Stimulated activated naive B cell treated with anti-CD40 and anti-IgM and Interleukin-4, amounts not matched to agents 10 μg/mL and 1 μg/mL and 100 μg/mL, for 72 hours (primary cell): ENCODE results near the gene GRID2.

Experiments used
- ATAC-seq, 2 donors: fragments of 150-1000 bp; cut with Tn5 transposase; replicated peaks; 2 replicates each; pipeline ENCODE4 v1.10.0; 2021; ENCODE audit warnings: moderate library complexity in 1 of 2
- DNase-seq: peaks from one replicate; pipeline ENCODE4 v3.0.0; 2021
- H3K27ac Mint-ChIP-seq: one replicate; pipeline ENCODE4 v1.8.0; 2022; ENCODE audit warnings: mild to moderate bottlenecking, mixed read lengths
- H3K27me3 Mint-ChIP-seq, 2 donors: one replicate each; pipeline ENCODE4 v1.8.0; 2022; ENCODE audit warnings: mixed read lengths in 2 of 2
- H3K36me3 Mint-ChIP-seq, 2 donors: one replicate each; pipeline ENCODE4 v1.8.0; 2022; ENCODE audit warnings: mixed read lengths in 2 of 2, mild to moderate bottlenecking in 1 of 2
- H3K4me1 Mint-ChIP-seq, 2 donors: one replicate each; pipeline ENCODE4 v1.8.0; 2022; ENCODE audit warnings: mixed read lengths in 2 of 2, mild to moderate bottlenecking in 1 of 2
- H3K4me3 Mint-ChIP-seq, 2 donors: one replicate each; pipeline ENCODE4 v1.8.0; 2022; ENCODE audit warnings: mild to moderate bottlenecking in 2 of 2, mixed read lengths in 2 of 2, moderate library complexity in 1 of 2
- H3K9me3 Mint-ChIP-seq, 2 donors: one replicate each; pipeline ENCODE4 v1.8.0; 2022; ENCODE audit warnings: mixed read lengths in 2 of 2, mild to moderate bottlenecking in 1 of 2

The GRID2 gene

GRCh38 chr4:93414041-93414550 lies 1110.3 kb downstream of the GRID2 start:
- Mint-ChIP-seq H3K4me1 (no peaks in the 10 kb centered on the region), H3K4me3 (no peak overlapping the region), H3K27me3 (no peaks in the 10 kb centered on the region), H3K9me3 (peaks cover 4 to 9% of the 10 kb centered on the region in 2 donors), H3K36me3 (no peaks in the 10 kb centered on the region), H3K27ac (no peak overlapping the region)
- DNase-seq (no peak), ATAC-seq (no peak)

DNA sequence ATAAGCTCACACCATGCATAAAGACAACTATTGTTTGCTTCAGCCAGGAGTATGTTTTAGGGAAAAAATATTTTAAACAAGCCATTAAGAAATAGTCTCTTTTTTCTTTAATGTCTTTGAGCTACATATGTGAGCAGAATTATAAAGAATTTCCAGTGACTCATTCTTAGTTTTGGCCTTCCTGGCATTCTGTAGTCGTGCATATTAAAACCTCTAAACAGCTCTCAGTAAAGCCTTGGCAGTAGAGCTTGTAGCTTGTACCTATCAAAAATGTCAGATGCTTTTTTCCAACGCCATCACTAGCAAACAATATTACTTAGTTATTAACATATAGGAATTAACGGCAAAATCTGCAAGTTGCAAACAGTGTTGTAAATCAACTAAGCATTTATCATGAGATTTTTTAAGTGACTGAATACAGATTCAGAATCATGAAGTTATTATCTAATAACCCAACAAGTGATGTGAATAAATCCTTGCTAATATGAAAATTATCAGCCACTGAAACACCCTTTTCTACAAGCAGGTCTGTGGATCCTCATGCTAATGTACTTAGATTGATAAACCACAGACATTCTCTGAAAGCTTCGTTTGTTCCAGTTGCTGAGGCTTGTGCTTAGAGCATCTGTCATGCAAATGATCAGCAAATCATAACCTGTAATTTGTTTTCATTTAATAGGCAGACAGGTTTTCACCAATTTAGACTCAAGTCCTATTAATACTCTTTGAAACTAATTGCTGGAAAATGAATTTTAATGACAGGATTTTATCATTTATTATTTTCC lies 1112.8 kb downstream of the GRID2 start:
- no peaks in the 10 kb centered on the region for H3K4me1 Mint-ChIP-seq
- no peak for DNase-seq
- no peak overlapping the region for H3K27ac Mint-ChIP-seq
- ATAC-seq: no peak
- H3K27me3 Mint-ChIP-seq: no peaks in the 10 kb centered on the region
- no peak overlapping the region for H3K4me3 Mint-ChIP-seq
- no peaks in the 10 kb centered on the region for H3K36me3 Mint-ChIP-seq
- peaks cover 4% of the 10 kb centered on the region in 2 donors for H3K9me3 Mint-ChIP-seq

- Mint-ChIP-seq H3K9me3 (peaks cover 0 to 1% of the 10 kb centered on the region in 2 donors), H3K27ac (no peak overlapping the region), H3K4me1 (no peaks in the 10 kb centered on the region), H3K36me3 (no peaks in the 10 kb centered on the region), H3K27me3 (no peaks in the 10 kb centered on the region), H3K4me3 (no peak overlapping the region)
- DNase-seq (no peak), ATAC-seq (no peak)
Measured at GRCh38 chr4:93431371-93431770, 1127.6 kb downstream of the GRID2 start.

DNA sequence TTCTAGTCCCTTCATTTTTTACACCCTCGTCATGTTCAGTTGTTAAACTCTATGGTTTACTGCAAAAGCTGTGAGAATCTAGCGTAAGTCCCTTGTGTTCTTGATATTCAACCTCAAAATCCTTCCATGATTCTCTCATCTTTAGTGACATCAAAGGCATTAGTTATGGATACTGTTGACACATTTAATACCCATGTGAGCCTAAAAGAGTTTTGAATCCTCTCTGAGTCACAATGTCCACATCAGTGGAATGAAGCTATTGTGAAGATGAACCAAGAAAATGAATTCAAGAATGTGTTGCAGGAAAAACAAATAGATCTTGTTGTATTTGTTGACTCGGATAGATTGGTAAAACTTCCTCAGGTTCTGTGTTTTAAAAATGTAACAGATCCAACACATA lies 1130.1 kb downstream of the GRID2 start:
- no peaks in the 10 kb centered on the region for H3K27me3 Mint-ChIP-seq
- no peak overlapping the region for H3K4me3 Mint-ChIP-seq
- no peaks in the 10 kb centered on the region for H3K4me1 Mint-ChIP-seq
- H3K27ac Mint-ChIP-seq: no peak overlapping the region
- DNase-seq (no peak), ATAC-seq (no peak)
- peaks cover 0 to 1% of the 10 kb centered on the region in 2 donors for H3K9me3 Mint-ChIP-seq
- no peaks in the 10 kb centered on the region for H3K36me3 Mint-ChIP-seq

DNA sequence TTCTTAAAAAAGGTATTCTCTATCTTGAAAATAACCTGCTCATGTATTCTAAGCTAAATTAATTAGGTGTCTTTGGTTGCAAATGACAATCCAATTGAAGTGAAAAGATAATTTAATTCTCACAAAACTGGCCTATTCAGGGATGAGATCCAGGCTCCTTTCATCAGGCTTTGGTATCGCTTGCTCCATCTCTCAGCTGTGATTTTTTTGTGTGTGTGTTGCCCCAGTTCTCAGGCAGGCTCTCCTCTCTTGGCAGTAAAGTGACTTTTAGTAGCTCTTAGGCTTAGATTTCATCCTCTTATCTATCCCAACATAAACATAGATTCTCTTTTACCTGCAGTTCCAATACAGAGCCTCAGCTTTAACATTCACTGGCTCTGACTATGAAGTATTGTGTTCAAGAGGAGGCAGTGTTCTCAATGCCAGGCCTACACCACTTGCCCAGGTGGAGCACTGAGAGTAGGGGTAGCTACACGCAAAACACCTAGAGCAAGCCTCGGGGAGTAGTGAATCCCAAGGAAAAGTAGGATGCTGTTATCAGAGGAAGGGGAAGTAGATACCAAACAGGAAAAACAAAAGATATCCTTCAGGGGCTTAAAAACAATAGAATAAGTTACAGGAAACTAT lies 1132.3 kb downstream of the GRID2 start:
- Mint-ChIP-seq H3K27ac (no peak overlapping the region), H3K9me3 (peaks cover 3 to 4% of the 10 kb centered on the region in 2 donors), H3K27me3 (no peaks in the 10 kb centered on the region), H3K4me3 (no peak overlapping the region), H3K36me3 (no peaks in the 10 kb centered on the region), H3K4me1 (no peaks in the 10 kb centered on the region)
- ATAC-seq: no peak
- DNase-seq: no peak

DNA sequence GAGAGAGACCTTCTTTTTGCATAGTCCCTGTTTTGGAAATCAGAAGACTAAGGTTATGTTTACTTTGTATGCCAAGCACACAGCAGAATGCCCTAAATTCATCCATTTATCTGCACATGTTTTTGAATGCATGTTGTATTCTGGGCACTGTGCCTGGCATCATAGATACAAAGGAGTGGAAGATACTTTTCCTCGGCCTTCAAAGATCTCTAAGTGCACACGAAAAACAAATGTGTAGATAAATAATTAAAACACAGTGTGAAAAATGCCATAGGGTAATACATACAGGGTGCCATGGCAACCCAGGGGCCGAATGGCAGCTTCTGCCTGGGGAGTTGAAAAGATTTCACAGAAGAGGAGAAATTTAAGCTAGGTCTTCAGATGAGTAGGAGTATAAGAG lies 1134.2 kb downstream of the GRID2 start:
- H3K27me3 Mint-ChIP-seq: no peaks in the 10 kb centered on the region
- ATAC-seq (no peak), DNase-seq (no peak)
- no peak overlapping the region for H3K27ac Mint-ChIP-seq
- H3K4me1 Mint-ChIP-seq: no peaks in the 10 kb centered on the region
- no peak overlapping the region for H3K4me3 Mint-ChIP-seq
- H3K36me3 Mint-ChIP-seq: no peaks in the 10 kb centered on the region
- H3K9me3 Mint-ChIP-seq: peaks cover 3 to 4% of the 10 kb centered on the region in 2 donors

DNA sequence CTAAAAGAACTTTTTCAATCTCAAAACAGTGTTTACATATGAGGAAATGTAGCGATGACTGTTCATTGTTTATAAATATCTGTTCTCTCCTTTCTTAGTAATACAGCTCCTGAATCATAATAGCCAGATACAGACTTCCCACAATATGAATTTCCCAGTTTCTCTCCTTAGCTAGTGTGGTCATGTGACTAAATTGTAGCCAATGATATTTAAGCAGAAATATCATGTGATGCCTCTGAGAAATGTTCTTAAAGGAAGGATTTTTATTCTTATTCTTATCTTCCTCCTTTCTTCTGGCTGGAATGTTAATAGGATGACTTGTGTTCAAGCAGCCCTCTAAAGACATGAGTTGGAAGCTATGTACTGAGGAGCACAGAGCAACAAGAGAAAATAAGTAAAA lies 1141.1 kb downstream of the GRID2 start:
- no peak for DNase-seq
- Mint-ChIP-seq H3K36me3 (no peaks in the 10 kb centered on the region), H3K9me3 (peaks cover 0 to 1% of the 10 kb centered on the region in 2 donors), H3K4me1 (no peaks in the 10 kb centered on the region), H3K4me3 (no peak overlapping the region), H3K27ac (no peak overlapping the region), H3K27me3 (no peaks in the 10 kb centered on the region)
- ATAC-seq: no peak

DNA sequence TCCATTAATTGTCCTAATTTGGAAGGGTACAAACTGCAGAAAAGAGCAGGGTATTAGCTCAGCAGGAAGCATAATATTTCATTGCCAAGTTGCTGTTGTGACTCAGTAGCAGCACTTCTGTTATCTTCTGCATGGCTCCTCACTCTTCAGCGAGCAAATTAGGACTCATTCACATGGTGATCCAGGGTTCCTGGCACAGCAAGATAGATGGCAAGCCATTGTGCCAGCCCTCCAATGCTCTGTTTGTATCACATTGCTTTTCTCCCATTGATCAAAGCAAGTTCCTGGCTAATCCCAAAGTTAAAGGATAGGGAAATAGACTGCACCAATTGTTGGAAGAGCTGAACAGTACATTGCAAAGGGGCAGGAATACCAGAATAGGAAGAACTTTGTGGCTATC lies 1142.3 kb downstream of the GRID2 start:
- Mint-ChIP-seq H3K4me1 (no peaks in the 10 kb centered on the region), H3K9me3 (peaks cover 0 to 1% of the 10 kb centered on the region in 2 donors), H3K4me3 (no peak overlapping the region), H3K27ac (no peak overlapping the region), H3K36me3 (no peaks in the 10 kb centered on the region), H3K27me3 (no peaks in the 10 kb centered on the region)
- ATAC-seq (no peak), DNase-seq (no peak)

GRCh38 chr4:93448691-93449293 lies 1145.0 kb downstream of the GRID2 start:
- DNase-seq: no peak
- Mint-ChIP-seq H3K27ac (no peak overlapping the region), H3K4me1 (no peaks in the 10 kb centered on the region)

DNA sequence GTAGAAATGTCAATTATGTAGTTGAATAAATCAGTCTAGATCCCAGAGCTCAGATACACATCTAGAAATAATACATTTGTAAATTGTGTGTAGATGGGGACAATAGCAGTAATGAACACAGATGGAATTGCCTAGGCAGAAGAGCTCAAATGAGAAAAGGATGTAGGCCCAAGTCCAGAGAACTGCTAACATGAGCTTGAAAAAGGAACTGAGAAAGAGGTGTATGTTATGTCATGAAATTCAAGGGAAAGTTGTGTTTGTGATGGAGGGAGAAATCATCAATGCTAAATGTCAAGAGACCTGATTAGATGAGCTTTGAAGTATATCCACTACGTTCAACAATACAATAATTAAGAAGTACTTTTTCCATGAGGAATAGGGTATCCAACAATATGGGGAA lies 1148.2 kb downstream of the GRID2 start:
- Mint-ChIP-seq H3K36me3 (no peaks in the 10 kb centered on the region), H3K27me3 (no peaks in the 10 kb centered on the region), H3K4me3 (no peak overlapping the region), H3K4me1 (no peaks in the 10 kb centered on the region), H3K27ac (no peak overlapping the region), H3K9me3 (peaks cover 0 to 1% of the 10 kb centered on the region in 2 donors)
- DNase-seq: no peak
- ATAC-seq: no peak

More at GRCh38 chr4:93448691-93449293, 1145.0 kb downstream of the GRID2 start:
- no peaks in the 10 kb centered on the region for H3K36me3 Mint-ChIP-seq
- no peak overlapping the region for H3K4me3 Mint-ChIP-seq
- H3K27me3 Mint-ChIP-seq: no peaks in the 10 kb centered on the region
- ATAC-seq: no peak
- H3K9me3 Mint-ChIP-seq: peaks cover 0 to 1% of the 10 kb centered on the region in 2 donors

- DNase-seq: no peak
- Mint-ChIP-seq H3K27me3 (no peaks in the 10 kb centered on the region), H3K9me3 (no peaks in the 10 kb centered on the region), H3K4me3 (no peak overlapping the region), H3K36me3 (no peaks in the 10 kb centered on the region), H3K27ac (no peak overlapping the region), H3K4me1 (no peaks in the 10 kb centered on the region)
- ATAC-seq: no peak
Measured at GRCh38 chr4:93461541-93461940, 1157.8 kb downstream of the GRID2 start.

GRCh38 chr4:93466446-93466845 lies 1162.7 kb downstream of the GRID2 start:
- Mint-ChIP-seq H3K9me3 (no peaks in the 10 kb centered on the region), H3K4me3 (no peak overlapping the region), H3K4me1 (no peaks in the 10 kb centered on the region), H3K27me3 (no peaks in the 10 kb centered on the region), H3K27ac (no peak overlapping the region), H3K36me3 (no peaks in the 10 kb centered on the region)
- no peak for DNase-seq
- no peak for ATAC-seq

GRCh38 chr4:93467484-93468155 lies 1163.9 kb downstream of the GRID2 start:
- Mint-ChIP-seq H3K4me1 (no peaks in the 10 kb centered on the region), H3K27ac (no peak overlapping the region), H3K27me3 (no peaks in the 10 kb centered on the region), H3K36me3 (no peaks in the 10 kb centered on the region), H3K4me3 (no peak overlapping the region), H3K9me3 (no peaks in the 10 kb centered on the region)
- no peak for ATAC-seq
- no peak for DNase-seq

- no peak for ATAC-seq
- Mint-ChIP-seq H3K27me3 (no peaks in the 10 kb centered on the region), H3K4me1 (no peaks in the 10 kb centered on the region), H3K36me3 (no peaks in the 10 kb centered on the region), H3K27ac (no peak overlapping the region), H3K9me3 (peaks cover 0 to 2% of the 10 kb centered on the region in 2 donors), H3K4me3 (no peak overlapping the region)
- DNase-seq: no peak
Measured at GRCh38 chr4:93469560-93469959, 1165.8 kb downstream of the GRID2 start.
